PC-9 (cell line): Measurements from ENCODE around the gene GPR137B. TPM values are rescaled to one million over a fixed set of nuclear protein-coding genes. Genes with fewer than 3 reads are reported as not detected.

Experiments used
- BruUV-seq: library from RNA; stranded (reverse); fragments of 400-500 nt; replicated peaks from 2 replicates; lab custom pipeline; 2021; lab: Mats Ljungman, UMichigan
- CTCF ChIA-PET: fragments of 300-600 bp; sonication (Branson Sonifier 250); formaldehyde crosslinking; loops from one replicate; lab custom pipeline; 2022; ENCODE audit warnings: antibody characterized with exemption; lab: Charles Lee
- POLR2A ChIA-PET: fragments of 300-600 bp; sonication (Branson Sonifier 250); formaldehyde crosslinking; loops from one replicate; lab custom pipeline; 2022; ENCODE audit warnings: antibody characterized with exemption; ENCODE audit not compliant: unreplicated experiment; lab: Charles Lee
- DNase-seq, 2 experiments: peaks; one replicate each; pipeline versions ENCODE4 v3.0.0 to v3.0.0-alpha.2; 2015 to 2022; ENCODE audit warnings: mixed read lengths in 1 of 2
- H2AFZ ChIP-seq: fragments of 200-600 bp; sonication (generic); 2 replicates; pipeline ENCODE4 v1.8.1; 2017; ENCODE audit warnings: antibody characterized with exemption
- H3F3A ChIP-seq: fragments of 200-600 bp; sonication (generic); 2 replicates; pipeline ENCODE4 v1.8.1; 2017; ENCODE audit warnings: antibody characterized with exemption, mild to moderate bottlenecking, low read depth; ENCODE audit not compliant: insufficient read depth
- H3K27ac ChIP-seq: fragments of 200-600 bp; sonication (generic); 2 replicates; pipeline ENCODE4 v1.6.1; 2016; ENCODE audit warnings: mixed run types
- H3K27me3 ChIP-seq: fragments of 200-600 bp; sonication (generic); 2 replicates; pipeline ENCODE4 v1.6.1; 2016; ENCODE audit warnings: low read depth, mixed run types; ENCODE audit not compliant: insufficient read depth
- H3K36me3 ChIP-seq: fragments of 200-600 bp; sonication (generic); 2 replicates; pipeline ENCODE4 v1.6.1; 2016; ENCODE audit warnings: low read depth, mixed run types
- H3K4me1 ChIP-seq: fragments of 200-600 bp; sonication (generic); replicated peaks from 2 replicates; pipeline ENCODE4 v1.6.1; 2016; ENCODE audit warnings: mixed run types; ENCODE audit not compliant: insufficient read depth
- H3K4me2 ChIP-seq: fragments of 200-600 bp; sonication (generic); 2 replicates; pipeline ENCODE4 v1.6.1; 2017; ENCODE audit warnings: mixed run types
- H3K4me3 ChIP-seq: fragments of 200-600 bp; sonication (generic); 2 replicates; pipeline ENCODE4 v1.6.1; 2016; ENCODE audit warnings: mixed run types
- H3K79me2 ChIP-seq: fragments of 200-600 bp; sonication (generic); 2 replicates; pipeline ENCODE4 v1.6.1; 2017; ENCODE audit warnings: low read depth, mixed run types
- H3K9me2 ChIP-seq: fragments of 200-600 bp; sonication (generic); 2 replicates; pipeline ENCODE4 v1.8.1; 2017; ENCODE audit warnings: mild to moderate bottlenecking; ENCODE audit not compliant: insufficient read depth
- H3K9me3 ChIP-seq: fragments of 200-600 bp; sonication (generic); 2 replicates; pipeline ENCODE4 v1.8.1; 2016; ENCODE audit warnings: low read depth; ENCODE audit not compliant: insufficient read depth
- H4K20me1 ChIP-seq: fragments of 200-600 bp; sonication (generic); 2 replicates; pipeline ENCODE4 v1.8.1; 2017; ENCODE audit not compliant: insufficient read depth
- EZH2 ChIP-seq: fragments of 200-600 bp; sonication (generic); IDR thresholded peaks from 2 replicates; pipeline ENCODE4 v1.8.0; 2017; ENCODE audit warnings: antibody characterized with exemption, low read depth
- intact Hi-C: fragments of 100-400 bp; cut with micrococcal nuclease; formaldehyde crosslinking; loops from one replicate; pipeline ENCODE4 v1.10.0; 2022; ENCODE audit not compliant: unreplicated experiment
- total RNA-seq: library from RNA; stranded (reverse); gene quantifications from 2 replicates; pipeline ENCODE4 v1.2.3, GENCODE V29; 2021
- TF ChIP-seq, protein P1 (sequence below): fragments of 200-600 bp; sonication (generic); conservative IDR thresholded peaks from 2 replicates; pipeline ENCODE4 v1.6.1; 2017; ENCODE audit warnings: mixed run types, antibody characterized with exemption, mild to moderate bottlenecking, moderate library complexity

The GPR137B gene
- total RNA-seq, 1 experiment from 2014 or later, result not detected

DNA sequence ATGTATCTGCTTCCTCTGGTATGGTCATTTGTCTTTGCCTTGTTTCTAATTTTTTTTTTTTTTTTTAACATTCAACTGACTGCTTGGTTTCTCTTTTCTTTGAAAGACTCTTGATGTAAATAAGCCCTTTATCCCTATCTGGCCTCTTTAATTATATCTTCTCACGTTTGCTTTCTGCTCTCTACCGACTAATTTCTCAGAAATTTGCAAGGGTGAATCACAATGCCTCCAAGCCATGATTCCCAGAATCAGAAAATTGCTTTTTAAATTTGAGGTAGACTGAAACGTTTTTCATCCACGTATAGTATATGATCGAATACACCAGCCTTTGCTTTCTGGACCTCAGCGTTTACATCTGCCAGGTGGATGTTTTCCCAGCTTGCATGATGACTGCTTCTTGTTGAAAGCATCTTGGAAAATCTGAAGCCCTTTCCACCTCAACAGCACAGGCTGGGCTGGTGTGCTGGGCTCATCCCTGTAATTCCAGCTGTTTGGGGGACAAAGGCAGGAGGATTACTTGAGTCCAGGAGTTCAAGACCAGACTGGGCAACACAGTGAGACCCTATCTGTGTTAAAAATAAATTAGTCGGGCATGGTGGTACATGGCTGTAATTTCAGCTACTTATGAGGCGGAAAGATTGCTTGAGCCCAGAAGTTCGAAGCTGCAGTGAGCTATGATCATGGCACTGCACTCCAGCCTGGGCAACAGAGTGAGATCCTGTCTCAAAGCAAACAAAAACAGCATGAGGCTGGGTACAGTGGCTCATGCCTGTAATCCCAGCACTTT, 35.0 kb upstream of the GPR137B start:
- CTCF ChIA-PET, result no interaction called here
- H3F3A ChIP-seq, result no peaks in the 10 kb centered on the region; the same call in 1 of the 2 replicates
- H3K4me3 ChIP-seq, result no peak overlapping the region
- H3K27me3 ChIP-seq, result no peaks in the 10 kb centered on the region
- H3K9me3 ChIP-seq, result no peaks in the 10 kb centered on the region
- no peaks in the 10 kb centered on the region for H4K20me1 ChIP-seq
- no peak overlapping the region for H3K4me2 ChIP-seq
- intact Hi-C loops, result loop anchor here (10.0 kb wide), 1 partner anchor 603 kb away; the partner anchor contains the start of gene B3GALNT2
- no peaks in the 10 kb centered on the region for H3K79me2 ChIP-seq
- POLR2A ChIA-PET, result no interaction called here
- H3K27ac ChIP-seq, result no peak overlapping the region
- H3K9me2 ChIP-seq, result no peaks in the 10 kb centered on the region
- no TSS peak for BruUV-seq
- no peak for DNase-seq
- TF ChIP-seq EZH2, result no peak
- TF ChIP-seq, protein P1, sequence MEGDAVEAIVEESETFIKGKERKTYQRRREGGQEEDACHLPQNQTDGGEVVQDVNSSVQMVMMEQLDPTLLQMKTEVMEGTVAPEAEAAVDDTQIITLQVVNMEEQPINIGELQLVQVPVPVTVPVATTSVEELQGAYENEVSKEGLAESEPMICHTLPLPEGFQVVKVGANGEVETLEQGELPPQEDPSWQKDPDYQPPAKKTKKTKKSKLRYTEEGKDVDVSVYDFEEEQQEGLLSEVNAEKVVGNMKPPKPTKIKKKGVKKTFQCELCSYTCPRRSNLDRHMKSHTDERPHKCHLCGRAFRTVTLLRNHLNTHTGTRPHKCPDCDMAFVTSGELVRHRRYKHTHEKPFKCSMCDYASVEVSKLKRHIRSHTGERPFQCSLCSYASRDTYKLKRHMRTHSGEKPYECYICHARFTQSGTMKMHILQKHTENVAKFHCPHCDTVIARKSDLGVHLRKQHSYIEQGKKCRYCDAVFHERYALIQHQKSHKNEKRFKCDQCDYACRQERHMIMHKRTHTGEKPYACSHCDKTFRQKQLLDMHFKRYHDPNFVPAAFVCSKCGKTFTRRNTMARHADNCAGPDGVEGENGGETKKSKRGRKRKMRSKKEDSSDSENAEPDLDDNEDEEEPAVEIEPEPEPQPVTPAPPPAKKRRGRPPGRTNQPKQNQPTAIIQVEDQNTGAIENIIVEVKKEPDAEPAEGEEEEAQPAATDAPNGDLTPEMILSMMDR, result no peak
- no peaks in the 10 kb centered on the region for H3K36me3 ChIP-seq
- no peak overlapping the region; the same call in 1 of the 2 replicates for H2AFZ ChIP-seq
- H3K4me1 ChIP-seq, result 0 out of 2 replicates have a peak, but pooled peaks cover 4% of the 10 kb centered on the region

GRCh38 chr1:236108027-236108648, 34.2 kb upstream of the GPR137B start:
- H3K4me1 ChIP-seq, result 0 out of 2 replicates have a peak, but pooled peaks cover 4% of the 10 kb centered on the region
- no peak overlapping the region for H2AFZ ChIP-seq
- DNase-seq, result no peak

GRCh38 chr1:236110137-236110536, 32.2 kb upstream of the GPR137B start:
- H3K9me3 ChIP-seq, result no peaks in the 10 kb centered on the region
- no peaks in the 10 kb centered on the region for H3K79me2 ChIP-seq
- no peak overlapping the region for H3K4me2 ChIP-seq
- H3K4me1 ChIP-seq, result 0 out of 2 replicates have a peak, but pooled peaks cover 4% of the 10 kb centered on the region
- DNase-seq, result no peak
- H3K4me3 ChIP-seq, result no peak overlapping the region
- CTCF ChIA-PET, result no interaction called here
- no peak overlapping the region for H2AFZ ChIP-seq
- H3K9me2 ChIP-seq, result no peaks in the 10 kb centered on the region
- POLR2A ChIA-PET, result no interaction called here
- no TSS peak for BruUV-seq
- no peaks in the 10 kb centered on the region for H3K36me3 ChIP-seq
- TF ChIP-seq EZH2, result no peak
- TF ChIP-seq, protein P1, result no peak
- H3K27me3 ChIP-seq, result no peaks in the 10 kb centered on the region
- H3F3A ChIP-seq, result no peaks in the 10 kb centered on the region; the same call in 1 of the 2 replicates
- intact Hi-C loops, result no loop called here
- H3K27ac ChIP-seq, result no peak overlapping the region
- no peaks in the 10 kb centered on the region for H4K20me1 ChIP-seq

More at GRCh38 chr1:236108027-236108648, 34.2 kb upstream of the GPR137B start:
- H3K9me3 ChIP-seq, result no peaks in the 10 kb centered on the region
- no peak overlapping the region for H3K27ac ChIP-seq
- no peaks in the 10 kb centered on the region; the same call in 1 of the 2 replicates for H3F3A ChIP-seq
- H3K4me2 ChIP-seq, result no peak overlapping the region
- no peaks in the 10 kb centered on the region for H3K9me2 ChIP-seq
- H4K20me1 ChIP-seq, result no peaks in the 10 kb centered on the region
- POLR2A ChIA-PET, result no interaction called here
- H3K27me3 ChIP-seq, result no peaks in the 10 kb centered on the region
- no peaks in the 10 kb centered on the region for H3K36me3 ChIP-seq
- CTCF ChIA-PET, result interaction anchor here (0.7 kb wide), 2 partner anchors 98 to 426 kb away, joined by 3 read pairs; no protein-coding TSS in a partner anchor
- no peaks in the 10 kb centered on the region for H3K79me2 ChIP-seq
- intact Hi-C loops, result loop anchor here (2.0 to 10.0 kb wide), 2 partner anchors 603 to 761 kb away; partner anchors contain the start of gene B3GALNT2
- TF ChIP-seq, protein P1, result no peak
- no TSS peak for BruUV-seq
- H3K4me3 ChIP-seq, result no peak overlapping the region
